Measurements from ENCODE around the gene ABI2.

Gene ABI2

DNA sequence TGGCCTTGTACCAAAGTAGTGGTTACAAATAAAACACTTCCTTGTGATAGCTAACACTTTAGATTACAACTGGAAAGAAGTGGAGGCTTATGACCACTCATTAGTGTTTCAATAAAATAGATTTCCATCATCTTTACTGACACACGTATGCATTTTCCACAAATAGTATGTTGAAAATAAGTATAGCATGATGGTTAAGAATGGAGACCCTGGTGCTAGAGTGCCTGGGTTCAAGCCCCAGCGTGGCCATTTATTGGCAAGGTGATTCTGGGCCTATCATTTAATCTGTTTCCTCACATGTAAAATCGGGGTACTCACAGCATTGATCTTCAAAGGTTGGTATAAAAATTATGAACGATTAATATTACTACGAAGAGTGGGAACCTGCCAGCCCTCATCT is 152.4 kb downstream of the ABI2 start:
- TF ChIP-seq CEBPB (IDR thresholded peaks at IDR 0.05) (no peak), YY1 (IDR thresholded peaks at IDR 0.05; ENCODE audit: low read depth) (no peak), ZBTB7A (IDR thresholded peaks at IDR 0.05; ENCODE audit: low read depth) (no peak)
- TF ChIP-seq, protein P1, sequence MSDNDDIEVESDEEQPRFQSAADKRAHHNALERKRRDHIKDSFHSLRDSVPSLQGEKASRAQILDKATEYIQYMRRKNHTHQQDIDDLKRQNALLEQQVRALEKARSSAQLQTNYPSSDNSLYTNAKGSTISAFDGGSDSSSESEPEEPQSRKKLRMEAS (IDR thresholded peaks at IDR 0.05) = no peak

- no peak for TF ChIP-seq YY1 (IDR thresholded peaks at IDR 0.05; ENCODE audit: low read depth)
- TF ChIP-seq, protein P1 (IDR thresholded peaks at IDR 0.05) = no peak
- no peak for TF ChIP-seq TCF12 (IDR thresholded peaks at IDR 0.05; ENCODE audit: low read depth)
- peak; percentile 81 for TF ChIP-seq RAD21 (IDR thresholded peaks at IDR 0.05; ENCODE audit: low read depth)
These were observed 156.3 kb downstream of the ABI2 start for GRCh38 chr2:203484266-203485112.

- TF ChIP-seq RAD21 (IDR thresholded peaks at IDR 0.05; ENCODE audit: low read depth) = no peak
- TF ChIP-seq CREB1 (IDR thresholded peaks at IDR 0.05; ENCODE audit: low read depth) = no peak
- no peak for TF ChIP-seq CEBPB (IDR thresholded peaks at IDR 0.05)
- TF ChIP-seq EGR1 (IDR thresholded peaks at IDR 0.05) = no peak
- TF ChIP-seq, protein P1 (IDR thresholded peaks at IDR 0.05) = no peak
These were observed 161.3 kb downstream of the ABI2 start for GRCh38 chr2:203489531-203489930.

DNA sequence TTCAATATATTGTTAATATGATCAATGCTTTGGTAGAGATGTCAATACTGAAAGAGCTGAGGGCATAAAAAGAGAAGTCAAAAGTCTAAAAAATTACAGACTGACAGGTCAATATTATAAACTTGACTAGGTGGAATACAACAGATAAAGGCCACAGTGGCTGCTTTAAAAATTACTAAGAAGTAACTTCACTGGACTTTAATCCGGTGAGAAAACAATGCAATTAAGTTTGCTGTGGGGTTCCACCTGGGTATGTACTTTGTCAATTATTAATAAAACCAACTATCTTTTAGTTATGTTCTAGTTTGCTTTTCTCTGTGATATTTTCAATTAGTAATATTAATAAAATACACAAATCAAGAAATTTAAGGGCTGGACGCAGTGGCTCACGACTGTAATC is 162.2 kb downstream of the ABI2 start:
- TF ChIP-seq EGR1 (IDR thresholded peaks at IDR 0.05) = no peak
- TF ChIP-seq USF1 (IDR thresholded peaks at IDR 0.05) = no peak
- TF ChIP-seq YY1 (IDR thresholded peaks at IDR 0.05; ENCODE audit: low read depth) = no peak
- no peak for TF ChIP-seq NFIC (IDR thresholded peaks at IDR 0.05)
- TF ChIP-seq CREB1 (IDR thresholded peaks at IDR 0.05; ENCODE audit: low read depth) = no peak
- TF ChIP-seq, protein P2, sequence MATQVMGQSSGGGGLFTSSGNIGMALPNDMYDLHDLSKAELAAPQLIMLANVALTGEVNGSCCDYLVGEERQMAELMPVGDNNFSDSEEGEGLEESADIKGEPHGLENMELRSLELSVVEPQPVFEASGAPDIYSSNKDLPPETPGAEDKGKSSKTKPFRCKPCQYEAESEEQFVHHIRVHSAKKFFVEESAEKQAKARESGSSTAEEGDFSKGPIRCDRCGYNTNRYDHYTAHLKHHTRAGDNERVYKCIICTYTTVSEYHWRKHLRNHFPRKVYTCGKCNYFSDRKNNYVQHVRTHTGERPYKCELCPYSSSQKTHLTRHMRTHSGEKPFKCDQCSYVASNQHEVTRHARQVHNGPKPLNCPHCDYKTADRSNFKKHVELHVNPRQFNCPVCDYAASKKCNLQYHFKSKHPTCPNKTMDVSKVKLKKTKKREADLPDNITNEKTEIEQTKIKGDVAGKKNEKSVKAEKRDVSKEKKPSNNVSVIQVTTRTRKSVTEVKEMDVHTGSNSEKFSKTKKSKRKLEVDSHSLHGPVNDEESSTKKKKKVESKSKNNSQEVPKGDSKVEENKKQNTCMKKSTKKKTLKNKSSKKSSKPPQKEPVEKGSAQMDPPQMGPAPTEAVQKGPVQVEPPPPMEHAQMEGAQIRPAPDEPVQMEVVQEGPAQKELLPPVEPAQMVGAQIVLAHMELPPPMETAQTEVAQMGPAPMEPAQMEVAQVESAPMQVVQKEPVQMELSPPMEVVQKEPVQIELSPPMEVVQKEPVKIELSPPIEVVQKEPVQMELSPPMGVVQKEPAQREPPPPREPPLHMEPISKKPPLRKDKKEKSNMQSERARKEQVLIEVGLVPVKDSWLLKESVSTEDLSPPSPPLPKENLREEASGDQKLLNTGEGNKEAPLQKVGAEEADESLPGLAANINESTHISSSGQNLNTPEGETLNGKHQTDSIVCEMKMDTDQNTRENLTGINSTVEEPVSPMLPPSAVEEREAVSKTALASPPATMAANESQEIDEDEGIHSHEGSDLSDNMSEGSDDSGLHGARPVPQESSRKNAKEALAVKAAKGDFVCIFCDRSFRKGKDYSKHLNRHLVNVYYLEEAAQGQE (IDR thresholded peaks at IDR 0.05; ENCODE audit: low read depth) = no peak
- TF ChIP-seq ZBTB7A (IDR thresholded peaks at IDR 0.05; ENCODE audit: low read depth) = no peak
- no peak for TF ChIP-seq TEAD4 (IDR thresholded peaks at IDR 0.05)
- no peak for TF ChIP-seq EP300 (IDR thresholded peaks at IDR 0.05; ENCODE audit: borderline replicate concordance)
- TF ChIP-seq, protein P1 (IDR thresholded peaks at IDR 0.05) = no peak
- TF ChIP-seq RAD21 (IDR thresholded peaks at IDR 0.05; ENCODE audit: low read depth) = no peak
- TF ChIP-seq CEBPB (IDR thresholded peaks at IDR 0.05) = no peak
- TF ChIP-seq FOXM1 (IDR thresholded peaks at IDR 0.05; ENCODE audit: borderline replicate concordance, low read depth) = no peak
- TF ChIP-seq TAF1 (IDR thresholded peaks at IDR 0.05; ENCODE audit: low read depth) = no peak
- no peak for TF ChIP-seq TCF12 (IDR thresholded peaks at IDR 0.05; ENCODE audit: low read depth)

DNA sequence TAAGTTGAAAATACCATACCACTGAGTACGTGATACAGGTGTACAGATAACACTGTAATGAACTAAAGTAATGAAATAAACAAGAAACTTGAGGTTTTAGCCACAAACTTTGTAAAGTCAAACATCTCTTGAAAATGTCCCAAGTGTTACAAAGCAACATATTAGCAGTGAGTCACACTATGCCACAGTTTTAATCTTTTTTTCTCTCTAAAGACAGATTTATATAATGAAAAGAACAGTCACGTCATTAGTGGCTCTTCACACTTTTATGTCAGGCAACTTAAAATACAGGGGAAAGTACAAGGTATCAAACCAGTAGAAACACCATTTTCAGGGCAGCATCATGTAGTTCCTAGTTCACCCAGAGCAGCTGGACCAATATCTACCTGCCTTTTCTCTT is 164.8 kb downstream of the ABI2 start:
- TF ChIP-seq CREB1 (IDR thresholded peaks at IDR 0.05; ENCODE audit: low read depth) (no peak), USF1 (IDR thresholded peaks at IDR 0.05) (no peak), YY1 (IDR thresholded peaks at IDR 0.05; ENCODE audit: low read depth) (no peak), FOXM1 (IDR thresholded peaks at IDR 0.05; ENCODE audit: borderline replicate concordance, low read depth) (no peak), ZBTB7A (IDR thresholded peaks at IDR 0.05; ENCODE audit: low read depth) (no peak), EGR1 (IDR thresholded peaks at IDR 0.05) (no peak), RAD21 (IDR thresholded peaks at IDR 0.05; ENCODE audit: low read depth) (no peak), EP300 (IDR thresholded peaks at IDR 0.05; ENCODE audit: borderline replicate concordance) (no peak), TEAD4 (IDR thresholded peaks at IDR 0.05) (no peak), NFIC (IDR thresholded peaks at IDR 0.05) (no peak), TCF12 (IDR thresholded peaks at IDR 0.05; ENCODE audit: low read depth) (no peak), CEBPB (IDR thresholded peaks at IDR 0.05) (no peak), TAF1 (IDR thresholded peaks at IDR 0.05; ENCODE audit: low read depth) (no peak)
- TF ChIP-seq, protein P1 (IDR thresholded peaks at IDR 0.05) = no peak
- TF ChIP-seq, protein P2 (IDR thresholded peaks at IDR 0.05; ENCODE audit: low read depth) = no peak

Data from Ishikawa (cell line).